Measurements from ENCODE around the gene PPP6R2. TPM values are rescaled to one million over a fixed set of nuclear protein-coding genes. Genes with fewer than 3 reads are reported as not detected.

PPP6R2 gene
- total and polyA plus RNA-seq, 2 donors (not counting 3 experiments of a cell fraction or from before 2014, with no cell fraction given) = 38.6 to 54.6 TPM

DNA sequence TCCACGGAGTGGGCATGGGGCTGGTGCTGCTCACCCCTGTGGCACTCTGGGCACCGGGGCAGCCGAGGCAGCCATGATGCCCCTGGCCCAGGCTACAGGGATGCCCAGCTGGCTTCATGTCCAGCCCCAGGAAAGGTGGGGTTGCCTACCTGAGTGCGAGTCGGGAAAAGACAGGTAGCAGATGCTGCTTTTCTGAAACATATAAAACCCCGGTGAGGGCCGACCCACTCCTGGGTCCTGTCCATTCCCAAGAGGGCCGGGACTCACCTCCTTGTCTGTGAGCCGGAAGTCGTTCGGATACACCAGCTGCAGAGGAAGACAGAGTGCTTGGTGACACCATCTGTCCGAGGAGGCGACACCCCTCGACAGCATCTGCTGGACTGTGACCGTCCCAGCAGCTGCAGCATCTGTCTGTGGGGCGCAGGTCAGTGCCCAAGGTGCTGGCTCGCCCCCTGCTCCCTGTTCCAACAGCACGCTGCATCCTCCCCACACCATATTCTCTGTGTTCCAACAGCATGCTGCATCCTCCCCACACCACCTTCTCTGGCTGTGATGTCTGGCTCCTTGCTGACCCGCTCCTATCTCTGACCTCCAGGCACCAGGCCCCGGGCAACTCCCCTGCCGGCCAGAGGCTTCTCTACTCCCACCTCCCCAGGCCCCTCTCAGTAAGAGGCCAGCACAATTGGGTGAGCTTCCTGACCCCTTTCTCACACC, 24.3 kb upstream of the PPP6R2 start:
- POLR2A ChIA-PET = no interaction called here
- Histone ChIP-seq H3K27me3 (ENCODE audit: control insufficient read depth in 2 of 2, insufficient read depth in 2 of 2, low read length in 2 of 2) (no peaks in the 10 kb centered on the region), H3K9ac (replicated peaks; ENCODE audit: extremely low read depth, insufficient read depth, low read length) (no peak overlapping the region), H3K9me3 (replicated peaks; ENCODE audit: control insufficient read depth, insufficient read depth, low read length) (no peaks in the 10 kb centered on the region), H3K36me3 (ENCODE audit: control insufficient read depth in 2 of 2, extremely low read depth in 1 of 2, insufficient read depth in 2 of 2, low read length in 2 of 2) (no peaks in the 10 kb centered on the region), H3K9me1 (replicated peaks; ENCODE audit: control insufficient read depth, extremely low read depth, insufficient read depth, low read length) (no peaks in the 10 kb centered on the region), H3K79me2 (ENCODE audit: control insufficient read depth, insufficient read depth, low read length) (no peaks in the 10 kb centered on the region), H3K27ac (ENCODE audit: insufficient read depth, low read depth, low read length) (no peak overlapping the region), H3K4me3 (replicated peaks in 1 of 3; ENCODE audit: insufficient read depth in 1 of 3, low read depth in 1 of 3, low read length in 3 of 3) (no peak overlapping the region), H4K20me1 (replicated peaks; ENCODE audit: control insufficient read depth, extremely low read depth, insufficient read depth, low read length) (no peaks in the 10 kb centered on the region), H3K4me1 (ENCODE audit: control insufficient read depth, extremely low read depth, insufficient read depth, low read length) (peaks cover 9% of the 10 kb centered on the region), H3K4me2 (ENCODE audit: insufficient read depth, low read length) (no peak overlapping the region), H2AFZ (ENCODE audit: low read depth, low read length) (no peak overlapping the region)
- no TSS peak for BruUV-seq (replicated peaks)
- DNase-seq (ENCODE audit: low read depth, low spot score) (no peak), FAIRE-seq (no peak)
- intact Hi-C loops (cut with micrococcal nuclease) = no loop called here
- TF ChIP-seq POLR2AphosphoS5 (IDR thresholded peaks at IDR 0.05; ENCODE audit: insufficient read depth, low read depth, low read length) (no peak), POLR2A (IDR thresholded peaks at IDR 0.05; ENCODE audit: low read depth, low read length) (no peak), JUN (IDR thresholded peaks at IDR 0.05; ENCODE audit: borderline replicate concordance, insufficient read depth, insufficient read length, low read depth) (no peak), GATA2 (IDR thresholded peaks at IDR 0.05; ENCODE audit: insufficient read depth, insufficient read length, low read depth, low read length) (no peak), MYC (IDR thresholded peaks at IDR 0.05; ENCODE audit: low read depth, low read length) (no peak), FOS (IDR thresholded peaks at IDR 0.05; ENCODE audit: borderline replicate concordance, insufficient read depth, low read length) (no peak)
- TF ChIP-seq, protein P1, sequence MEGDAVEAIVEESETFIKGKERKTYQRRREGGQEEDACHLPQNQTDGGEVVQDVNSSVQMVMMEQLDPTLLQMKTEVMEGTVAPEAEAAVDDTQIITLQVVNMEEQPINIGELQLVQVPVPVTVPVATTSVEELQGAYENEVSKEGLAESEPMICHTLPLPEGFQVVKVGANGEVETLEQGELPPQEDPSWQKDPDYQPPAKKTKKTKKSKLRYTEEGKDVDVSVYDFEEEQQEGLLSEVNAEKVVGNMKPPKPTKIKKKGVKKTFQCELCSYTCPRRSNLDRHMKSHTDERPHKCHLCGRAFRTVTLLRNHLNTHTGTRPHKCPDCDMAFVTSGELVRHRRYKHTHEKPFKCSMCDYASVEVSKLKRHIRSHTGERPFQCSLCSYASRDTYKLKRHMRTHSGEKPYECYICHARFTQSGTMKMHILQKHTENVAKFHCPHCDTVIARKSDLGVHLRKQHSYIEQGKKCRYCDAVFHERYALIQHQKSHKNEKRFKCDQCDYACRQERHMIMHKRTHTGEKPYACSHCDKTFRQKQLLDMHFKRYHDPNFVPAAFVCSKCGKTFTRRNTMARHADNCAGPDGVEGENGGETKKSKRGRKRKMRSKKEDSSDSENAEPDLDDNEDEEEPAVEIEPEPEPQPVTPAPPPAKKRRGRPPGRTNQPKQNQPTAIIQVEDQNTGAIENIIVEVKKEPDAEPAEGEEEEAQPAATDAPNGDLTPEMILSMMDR (IDR thresholded peaks at IDR 0.05; ENCODE audit: extremely low read depth in 1 of 2, insufficient read depth in 1 of 2, low read depth in 1 of 2, low read length in 2 of 2) = no peak
- CTCF ChIA-PET = no interaction called here
- dilution Hi-C loops (cut with MboI; ENCODE audit: extremely low pct_ligation_motif_present, low sequenced_read_pairs) = no loop called here
